ENCODE measurements around the gene SIRPB2.

Gene SIRPB2

DNA sequence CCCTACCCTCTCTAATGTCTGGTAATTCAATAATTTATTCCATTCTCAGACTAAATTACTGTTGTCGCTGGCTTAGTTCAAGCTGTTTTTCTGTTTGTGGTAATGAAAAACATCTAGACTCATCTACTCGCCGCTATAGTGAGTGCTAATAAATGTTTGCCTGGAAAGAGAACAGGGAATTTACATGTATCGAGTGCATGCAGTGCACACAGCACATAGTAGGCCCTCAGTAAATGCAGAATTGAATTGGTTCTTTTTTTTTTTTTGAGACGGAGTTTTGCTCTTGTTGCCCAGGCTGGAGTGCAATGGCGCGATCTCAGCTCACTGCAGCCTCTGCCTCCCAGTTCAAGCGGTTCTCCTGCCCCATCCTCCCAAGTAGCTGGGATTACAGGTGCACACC, 16.9 kb downstream of the SIRPB2 start:
- in situ Hi-C loops (cut with HindIII; ENCODE audit: low pct_unique_long_range_greater_than_20kb, low sequenced_read_pairs), result loop anchor here (25.0 kb wide), 1 partner anchor 162 kb away; no protein-coding TSS in a partner anchor
- no peak for DNase-seq (ENCODE audit: low read depth in 1 of 2, low spot score in 1 of 2)
- TF ChIP-seq JUND (IDR thresholded peaks at IDR 0.05; ENCODE audit: low read depth), result no peak

DNA sequence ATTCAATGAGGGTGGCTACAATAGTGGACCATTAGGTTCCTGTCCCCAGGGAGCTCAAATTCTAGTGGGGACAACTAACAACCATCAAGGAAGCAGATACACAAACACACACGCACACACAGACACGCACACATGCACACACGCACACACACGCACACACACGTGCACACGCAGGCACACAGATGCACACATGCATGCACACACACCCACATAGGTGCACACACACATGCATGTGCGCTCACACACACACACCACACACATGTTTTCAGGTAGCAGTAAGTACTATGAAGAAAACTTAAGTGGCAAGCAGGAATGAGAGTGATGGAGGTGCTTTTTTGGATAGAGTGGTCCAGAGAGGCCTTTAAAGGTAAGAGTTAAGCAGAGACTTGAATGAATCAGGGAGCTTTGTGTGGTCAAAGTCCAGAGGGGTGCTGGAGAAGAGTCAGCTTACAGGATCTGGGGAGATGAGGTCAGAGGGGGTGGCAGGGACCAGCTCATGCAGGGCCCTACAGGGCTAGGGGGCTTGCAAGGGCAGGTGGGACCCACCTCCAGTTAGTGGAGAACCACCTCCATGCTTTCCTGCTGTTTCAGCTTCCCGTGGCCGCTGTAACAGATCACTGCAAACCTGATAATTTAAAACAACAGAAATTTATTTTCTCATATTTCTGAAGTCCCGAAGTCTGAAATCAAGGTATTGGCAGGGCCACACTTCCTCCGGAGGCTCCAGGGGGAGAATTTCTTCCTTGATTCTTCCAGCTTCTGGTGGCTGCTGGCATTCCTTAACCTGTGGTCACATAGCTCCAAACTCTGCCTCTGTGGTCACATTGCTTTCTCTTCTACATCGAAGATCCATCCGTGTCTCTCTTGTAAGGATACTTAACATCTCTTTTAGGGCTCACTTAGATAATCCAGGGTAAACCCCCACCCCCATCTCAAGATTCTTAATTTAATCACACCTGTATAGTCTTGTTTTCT, 17.7 kb downstream of the SIRPB2 start:
- in situ Hi-C loops (cut with HindIII; ENCODE audit: low pct_unique_long_range_greater_than_20kb, low sequenced_read_pairs), result loop anchor here (25.0 kb wide), 1 partner anchor 161 kb away; no protein-coding TSS in a partner anchor
- DNase-seq (ENCODE audit: low read depth in 1 of 2, low spot score in 1 of 2), result no peak
- TF ChIP-seq JUND (IDR thresholded peaks at IDR 0.05; ENCODE audit: low read depth), result no peak

DNA sequence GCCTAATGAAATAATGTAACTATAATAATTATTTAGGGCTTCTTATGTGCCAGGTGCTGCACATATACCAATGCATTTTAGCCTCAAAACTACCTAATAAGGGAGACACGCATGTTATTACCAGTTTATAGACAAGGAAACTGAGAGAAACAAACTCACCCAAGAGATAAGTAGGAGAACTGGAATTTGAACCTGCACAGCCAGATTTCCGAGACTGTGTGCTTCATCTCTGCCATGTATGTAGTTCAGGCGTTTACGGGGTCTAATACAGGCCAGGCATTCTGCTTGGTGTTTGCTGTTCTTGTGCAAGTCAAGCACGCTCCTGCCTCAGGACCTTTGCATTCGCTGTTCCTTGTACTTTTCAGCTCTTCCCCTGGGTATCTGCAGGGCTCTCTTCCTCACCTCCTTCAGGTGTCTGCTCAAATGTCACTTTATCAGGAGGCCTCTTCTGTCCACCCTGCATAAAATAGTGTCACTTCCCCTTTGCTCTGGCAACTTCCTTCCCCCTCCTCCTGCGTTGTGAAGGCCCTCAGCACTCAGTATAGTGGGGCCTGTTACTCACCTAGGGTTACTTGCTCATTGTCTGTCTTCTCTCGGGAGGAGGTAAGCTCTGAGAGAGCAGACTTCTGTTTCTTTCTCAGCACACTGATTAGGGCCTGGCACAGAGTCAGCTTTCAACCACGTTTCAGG, 18.5 kb downstream of the SIRPB2 start:
- no peak for TF ChIP-seq JUND (IDR thresholded peaks at IDR 0.05; ENCODE audit: low read depth)
- in situ Hi-C loops (cut with HindIII; ENCODE audit: low pct_unique_long_range_greater_than_20kb, low sequenced_read_pairs), result loop anchor here (25.0 kb wide), 1 partner anchor 160 kb away; no protein-coding TSS in a partner anchor
- DNase-seq (ENCODE audit: low read depth in 1 of 2, low spot score in 1 of 2), result no peak

- no peak for TF ChIP-seq JUND (IDR thresholded peaks at IDR 0.05; ENCODE audit: low read depth)
- no peak for DNase-seq (ENCODE audit: low read depth in 1 of 2, low spot score in 1 of 2)
- in situ Hi-C loops (cut with HindIII; ENCODE audit: low pct_unique_long_range_greater_than_20kb, low sequenced_read_pairs), result loop anchor here (25.0 kb wide), 1 partner anchor 159 kb away; no protein-coding TSS in a partner anchor
Observed at GRCh38 chr20:1471242-1471641, 20.0 kb downstream of the SIRPB2 start.

GRCh38 chr20:1469925-1470571, 21.2 kb downstream of the SIRPB2 start:
- peak; percentile 59 to 90 for DNase-seq (ENCODE audit: low read depth in 1 of 2, low spot score in 1 of 2)
- in situ Hi-C loops (cut with HindIII; ENCODE audit: low pct_unique_long_range_greater_than_20kb, low sequenced_read_pairs), result loop anchor here (25.0 kb wide), 1 partner anchor 158 kb away; no protein-coding TSS in a partner anchor
- no peak; the same call in 1 of the 2 replicates for TF ChIP-seq JUND (IDR thresholded peaks at IDR 0.05; ENCODE audit: low read depth)

- DNase-seq (ENCODE audit: low read depth in 1 of 2, low spot score in 1 of 2), result no peak
- TF ChIP-seq JUND (IDR thresholded peaks at IDR 0.05; ENCODE audit: low read depth), result no peak
- in situ Hi-C loops (cut with HindIII; ENCODE audit: low pct_unique_long_range_greater_than_20kb, low sequenced_read_pairs), result loop anchor here (25.0 kb wide), 1 partner anchor 157 kb away; no protein-coding TSS in a partner anchor
Observed at GRCh38 chr20:1469306-1469905, 21.8 kb downstream of the SIRPB2 start.

- in situ Hi-C loops (cut with HindIII; ENCODE audit: low pct_unique_long_range_greater_than_20kb, low sequenced_read_pairs), result loop anchor here (25.0 kb wide), 1 partner anchor 156 kb away; no protein-coding TSS in a partner anchor
- TF ChIP-seq JUND (IDR thresholded peaks at IDR 0.05; ENCODE audit: low read depth), result no peak
- DNase-seq (ENCODE audit: low read depth in 1 of 2, low spot score in 1 of 2), result no peak
Observed at GRCh38 chr20:1468117-1468624, 23.0 kb downstream of the SIRPB2 start.

DNA sequence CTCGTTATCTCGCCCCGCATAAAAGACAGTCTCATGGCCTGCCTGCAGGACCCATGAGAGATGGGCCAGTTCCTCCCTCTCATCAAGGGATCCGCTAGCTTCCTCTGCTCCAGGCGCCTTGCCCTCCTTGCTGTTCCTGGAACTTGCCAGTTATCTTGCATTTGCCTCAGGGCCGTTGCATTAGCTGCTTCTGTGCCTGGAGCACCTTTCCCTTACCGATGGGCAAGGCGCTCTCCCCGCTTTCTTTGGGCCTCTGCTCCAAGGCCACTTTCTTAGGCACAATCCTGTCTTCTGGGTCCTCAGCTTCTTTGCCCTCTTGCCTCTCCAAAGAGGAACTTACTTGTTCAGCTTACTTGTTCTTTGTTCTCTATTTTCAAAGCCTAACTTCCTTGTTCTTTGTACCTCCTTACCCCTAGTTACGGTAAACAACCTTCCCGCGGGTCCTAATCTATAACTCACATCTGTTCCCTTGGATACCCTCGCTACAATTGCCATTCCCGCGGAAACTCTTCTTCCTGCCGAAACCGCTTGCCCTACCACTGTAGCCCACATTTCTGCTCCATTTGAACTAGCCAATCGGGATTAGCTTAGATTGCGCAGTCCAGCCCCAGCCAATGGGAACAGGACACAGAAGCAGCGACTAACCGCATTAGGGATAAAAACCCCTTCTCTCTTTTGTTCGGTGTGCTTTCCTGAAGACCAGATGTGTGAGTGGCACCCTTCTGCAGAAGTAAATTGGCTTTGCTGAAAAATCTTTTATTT, 23.7 kb downstream of the SIRPB2 start:
- in situ Hi-C loops (cut with HindIII; ENCODE audit: low pct_unique_long_range_greater_than_20kb, low sequenced_read_pairs), result loop anchor here (25.0 kb wide), 1 partner anchor 155 kb away; no protein-coding TSS in a partner anchor
- TF ChIP-seq JUND (IDR thresholded peaks at IDR 0.05; ENCODE audit: low read depth), result no peak
- DNase-seq (ENCODE audit: low read depth in 1 of 2, low spot score in 1 of 2), result peak in 1 of 2 experiments; percentile 45

GRCh38 chr20:1467082-1467354, 24.2 kb downstream of the SIRPB2 start:
- DNase-seq (ENCODE audit: low read depth in 1 of 2, low spot score in 1 of 2), result no peak
- TF ChIP-seq JUND (IDR thresholded peaks at IDR 0.05; ENCODE audit: low read depth), result no peak
- in situ Hi-C loops (cut with HindIII; ENCODE audit: low pct_unique_long_range_greater_than_20kb, low sequenced_read_pairs), result loop anchor here (25.0 kb wide), 1 partner anchor 155 kb away; no protein-coding TSS in a partner anchor

DNA sequence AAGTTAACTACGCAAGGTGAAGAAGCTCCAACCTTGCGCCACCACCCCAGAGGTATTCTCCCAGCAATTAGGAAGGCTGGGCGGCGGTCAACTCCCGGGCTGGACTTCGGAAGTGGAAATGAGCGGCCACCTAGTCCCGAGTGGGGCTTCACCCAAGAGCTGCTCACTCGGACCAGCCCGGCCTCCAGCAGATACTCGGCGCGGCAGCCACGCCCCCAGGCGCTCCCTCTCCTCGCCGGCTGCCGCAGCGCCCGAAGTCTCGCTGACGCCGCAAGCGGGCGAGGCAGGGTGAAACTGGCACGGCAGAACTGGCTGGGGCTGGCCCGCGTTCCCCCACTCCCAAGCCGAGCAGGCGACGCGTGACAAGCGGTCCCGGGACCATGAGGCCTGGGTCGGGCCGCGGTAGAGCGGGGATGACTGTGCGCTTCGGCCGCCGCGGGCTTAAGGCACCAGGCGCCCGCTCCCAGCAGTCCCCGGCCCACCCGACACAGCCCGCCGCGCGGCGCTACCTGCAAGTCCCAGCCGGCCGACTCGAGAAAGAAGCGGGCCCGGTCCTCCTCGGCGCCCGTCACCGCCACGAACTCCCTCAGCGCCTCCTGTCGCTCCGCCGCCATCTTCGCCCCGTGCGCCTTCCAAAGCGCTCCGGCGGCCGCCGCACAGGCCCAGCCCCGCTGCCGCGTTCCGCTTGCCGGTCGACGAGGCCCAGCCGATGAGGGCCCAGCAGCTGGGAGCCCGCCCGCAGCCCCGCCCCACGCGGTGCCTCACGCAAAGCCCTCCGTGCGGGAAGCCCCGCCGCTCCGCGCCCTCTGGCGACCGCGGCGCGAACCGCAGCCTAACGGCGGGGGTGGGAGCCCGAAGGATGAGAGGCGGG, 24.8 kb downstream of the SIRPB2 start, which contains the start of gene NSFL1C:
Gene NSFL1C (minus strand): TSS at position 639 of the 871 bp plus-strand sequence. CDS start 25 bp downstream, at position 614.
- in situ Hi-C loops (cut with HindIII; ENCODE audit: low pct_unique_long_range_greater_than_20kb, low sequenced_read_pairs), result loop anchor here (25.0 kb wide), 1 partner anchor 154 kb away; no protein-coding TSS in a partner anchor
- TF ChIP-seq JUND (IDR thresholded peaks at IDR 0.05; ENCODE audit: low read depth), result no peak
- peak; percentile 88 to 95 for DNase-seq (ENCODE audit: low read depth in 1 of 2, low spot score in 1 of 2)

All from T47D (cell line).